MM.1S (cell line): ENCODE data around the gene WDR48.

Source experiments
- CTCF ChIP-seq: fragments of 300-600 bp; sonication (generic); IDR thresholded peaks from 2 replicates; pipeline ENCODE4 v1.5.1; 2016; ENCODE audit warnings: antibody characterized with exemption, low read length, mixed read lengths
- EZH2 ChIP-seq: fragments of 300-600 bp; sonication (generic); optimal IDR thresholded peaks from 2 replicates; pipeline ENCODE3; 2017; ENCODE audit warnings: low read depth, mild to moderate bottlenecking, antibody characterized with exemption, low read length, mixed read lengths

- no peak for TF ChIP-seq CTCF
- TF ChIP-seq EZH2: no peak
These were observed 60.3 kb downstream of the WDR48 start for GRCh38 chr3:39112113-39112512.
